HG03135 (cell line): Measurements from ENCODE around the gene AKAP12.

Source experiments
- ATAC-seq: cut with Tn5 transposase; IDR thresholded peaks from one replicate; pipeline ENCODE4 v1.9.1; 2021; ENCODE audit warnings: mild to moderate bottlenecking, moderate library complexity; ENCODE audit not compliant: unreplicated experiment

Gene AKAP12

DNA sequence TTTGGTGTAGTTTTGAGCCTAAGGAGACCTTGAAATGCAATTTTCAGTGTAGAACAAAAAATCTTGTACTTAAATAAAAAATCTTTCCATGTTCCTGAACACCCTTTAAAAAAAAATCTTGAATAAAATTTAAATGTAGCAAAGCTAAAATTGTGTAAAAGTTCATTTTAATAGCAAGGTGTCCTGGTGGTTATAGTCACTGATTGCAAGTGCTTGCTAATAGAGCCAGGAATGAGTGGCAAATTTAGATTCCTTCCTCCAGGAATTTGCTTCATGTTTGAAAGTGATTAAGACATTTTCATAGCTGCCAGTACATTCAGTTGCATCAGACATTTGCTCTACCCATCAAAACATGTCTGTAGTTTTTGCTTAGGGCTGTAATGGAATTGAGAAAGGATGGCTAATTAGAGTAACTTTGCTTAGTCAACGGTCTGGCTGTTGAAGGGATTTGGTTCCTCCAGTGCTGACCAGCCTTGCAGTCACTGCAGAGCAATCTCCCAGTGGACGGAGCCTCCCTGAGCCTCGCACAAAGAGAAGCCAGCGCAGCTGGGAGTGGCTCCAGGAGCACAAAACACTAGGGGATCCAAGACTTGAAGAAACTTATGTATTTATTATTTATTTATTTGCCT, 36.5 kb downstream of the AKAP12 start:
- no peak for ATAC-seq

- ATAC-seq: no peak
Measured at GRCh38 chr6:151279891-151280290, 40.1 kb downstream of the AKAP12 start.

- ATAC-seq: no peak
Measured at GRCh38 chr6:151280859-151281258, 41.1 kb downstream of the AKAP12 start.

GRCh38 chr6:151284012-151284411, 44.2 kb downstream of the AKAP12 start:
- no peak for ATAC-seq

- no peak for ATAC-seq
Measured at GRCh38 chr6:151284548-151285017, 44.8 kb downstream of the AKAP12 start.

GRCh38 chr6:151285122-151285521, 45.4 kb downstream of the AKAP12 start:
- ATAC-seq: no peak

- no peak for ATAC-seq
Measured at GRCh38 chr6:151286214-151286613, 46.4 kb downstream of the AKAP12 start.

DNA sequence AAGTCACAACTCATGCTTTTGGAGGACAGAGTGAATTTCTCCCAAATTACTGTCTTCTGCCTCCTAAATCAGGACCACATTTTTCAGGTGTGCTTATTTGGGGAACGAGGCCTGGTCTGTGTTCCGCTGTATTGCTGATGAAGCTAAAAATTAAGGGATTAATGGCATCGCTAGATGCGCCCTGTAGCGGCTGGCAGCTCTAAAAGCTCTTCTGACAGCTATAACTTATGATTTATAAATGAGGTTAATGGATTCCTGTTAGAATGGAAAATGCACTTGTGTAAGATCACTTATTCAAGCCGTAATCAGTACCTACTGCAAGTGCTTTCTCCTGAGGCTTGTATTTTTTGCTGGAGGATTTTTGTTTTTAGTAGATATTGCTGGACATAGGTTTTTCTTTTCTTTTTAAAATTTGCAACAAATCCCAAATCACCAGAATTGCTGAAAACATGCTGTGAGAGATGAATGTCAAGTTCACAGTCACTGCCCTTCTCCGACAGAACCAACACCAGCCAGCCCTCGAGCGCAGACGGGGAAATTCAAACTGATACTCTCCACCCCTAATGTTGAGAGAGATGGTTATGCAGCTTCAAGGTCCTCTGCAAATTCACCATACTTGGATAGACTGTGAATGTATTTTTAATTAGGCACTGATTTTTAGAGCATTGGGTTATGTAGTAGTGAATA, 49.1 kb downstream of the AKAP12 start:
- ATAC-seq: no peak

- ATAC-seq: no peak
Measured at GRCh38 chr6:151289399-151290007, 49.7 kb downstream of the AKAP12 start.

- no peak for ATAC-seq
Measured at GRCh38 chr6:151290877-151291721, 51.3 kb downstream of the AKAP12 start.

DNA sequence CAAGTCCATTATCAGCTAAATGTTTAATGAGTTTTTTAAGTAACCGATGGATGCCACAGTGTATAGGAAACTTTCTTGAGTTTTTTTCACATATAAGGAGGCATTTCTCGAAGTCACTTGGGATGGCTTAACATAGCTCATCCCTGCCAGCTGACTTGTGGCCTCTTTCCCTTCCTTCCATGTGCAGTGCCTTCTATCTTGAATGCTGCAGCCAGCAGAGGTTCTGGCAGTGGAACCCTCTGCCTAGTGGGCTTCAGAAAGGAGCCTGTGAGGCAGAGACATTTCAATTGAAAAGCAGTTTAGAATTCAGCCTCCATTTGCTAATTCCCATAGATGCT, 51.9 kb downstream of the AKAP12 start:
- no peak for ATAC-seq

GRCh38 chr6:151292974-151293687, 53.4 kb downstream of the AKAP12 start:
- no peak for ATAC-seq

DNA sequence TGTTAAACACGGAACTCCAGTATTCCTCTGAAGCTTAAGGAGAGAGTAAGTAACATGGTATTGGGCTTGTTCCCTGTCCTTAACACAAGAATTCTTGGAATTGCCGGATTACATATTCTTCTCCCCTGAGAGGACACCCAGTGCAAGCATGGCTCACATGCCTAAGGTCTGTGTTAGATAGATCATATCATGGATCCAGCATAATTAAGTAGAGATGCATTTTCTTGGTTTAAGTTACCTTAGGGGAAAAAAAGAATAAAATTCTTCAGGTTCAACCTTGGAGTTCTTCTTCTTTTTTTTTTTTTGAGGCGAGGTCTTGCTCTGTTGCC, 53.9 kb downstream of the AKAP12 start:
- ATAC-seq: no peak

DNA sequence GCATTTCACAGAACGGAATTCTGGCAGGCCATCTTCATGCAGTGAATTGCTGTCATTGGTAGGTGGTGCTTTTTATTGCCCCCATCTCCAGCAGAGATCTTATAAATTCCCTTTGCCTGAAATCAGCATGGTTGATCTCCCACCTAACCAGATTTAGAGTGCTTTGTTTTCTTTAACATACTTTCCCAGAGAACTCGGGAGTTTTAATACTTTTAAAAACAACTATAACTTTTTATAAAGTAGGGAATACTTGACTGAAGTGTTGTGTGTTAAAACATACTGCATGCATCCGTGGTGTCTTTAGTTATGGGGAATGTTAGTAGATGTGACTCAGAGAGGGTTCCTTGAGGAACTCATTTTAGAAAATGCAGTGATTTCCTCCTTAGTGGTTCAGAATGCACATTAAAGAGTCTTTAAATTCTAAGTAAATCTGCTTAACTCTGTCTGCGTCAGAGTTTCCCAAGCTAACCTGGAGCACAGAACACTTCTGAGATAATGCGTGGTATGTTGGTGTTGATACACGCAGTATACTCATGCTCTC, 54.9 kb downstream of the AKAP12 start:
- no peak for ATAC-seq

- ATAC-seq: no peak
Measured at GRCh38 chr6:151297886-151298285, 58.1 kb downstream of the AKAP12 start.

DNA sequence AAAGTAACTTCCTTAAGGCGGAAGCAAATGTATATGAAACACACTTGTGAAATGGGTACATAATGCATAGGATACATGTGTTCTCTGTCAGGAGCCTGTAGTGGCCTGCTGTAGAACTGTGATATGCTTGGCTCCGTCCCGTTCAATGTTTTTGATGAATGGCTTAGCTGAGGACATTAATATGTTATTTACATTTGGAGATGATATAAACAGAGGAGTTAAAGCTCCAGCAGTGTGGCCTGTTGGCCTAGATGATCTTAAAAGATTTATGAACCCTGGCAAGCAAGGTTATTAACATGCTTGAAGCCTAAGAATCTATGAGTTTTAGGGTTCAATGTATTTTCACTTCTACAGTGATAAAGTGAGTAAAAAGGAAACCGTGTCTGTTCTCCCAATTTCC, 59.2 kb downstream of the AKAP12 start:
- no peak for ATAC-seq

GRCh38 chr6:151300267-151300991, 60.7 kb downstream of the AKAP12 start:
- ATAC-seq: no peak

DNA sequence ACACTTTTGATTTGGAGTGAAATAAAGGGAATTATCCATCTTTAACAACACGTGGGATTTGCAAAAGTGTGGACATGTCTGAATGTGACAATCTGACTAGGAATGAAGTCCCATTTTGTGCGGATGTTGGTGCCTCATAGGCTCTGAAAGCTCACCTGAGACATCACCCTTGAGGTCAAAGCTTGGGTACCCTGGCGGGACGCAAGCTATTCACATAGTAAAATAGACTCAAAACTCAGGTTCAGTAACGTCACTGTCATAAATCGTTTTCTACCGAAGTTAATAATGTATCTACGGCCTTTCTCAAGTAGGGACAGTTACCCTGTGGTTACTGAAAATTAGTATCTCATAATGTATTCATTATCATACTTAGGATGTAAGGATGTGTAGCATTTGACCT, 61.8 kb downstream of the AKAP12 start:
- no peak for ATAC-seq

GRCh38 chr6:151303231-151303630, 63.5 kb downstream of the AKAP12 start:
- no peak for ATAC-seq

DNA sequence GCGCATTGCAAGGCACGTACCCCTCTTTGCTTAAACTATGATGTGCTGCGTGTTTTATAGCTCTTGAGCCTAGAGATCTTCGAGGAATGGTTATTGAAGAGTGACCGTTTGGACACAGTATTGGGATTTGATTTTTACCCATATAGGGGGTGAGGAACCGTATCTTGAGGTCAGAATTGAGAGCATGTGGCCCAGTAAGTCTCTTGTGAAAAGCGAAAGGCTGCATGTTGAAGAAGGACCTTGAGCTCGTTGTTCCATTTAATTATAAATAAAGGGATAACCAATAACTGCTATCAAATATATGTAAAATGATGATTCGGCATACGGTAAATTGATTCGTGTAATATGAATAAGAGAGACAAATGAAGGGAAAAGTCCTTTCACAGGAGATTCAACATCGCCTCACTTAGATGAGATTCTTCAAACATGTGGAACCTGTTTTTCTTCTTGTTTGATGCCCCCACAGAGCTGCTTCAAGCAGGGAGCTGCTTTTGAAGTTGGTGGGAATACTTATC, 66.6 kb downstream of the AKAP12 start:
- ATAC-seq: no peak
